GM19395 (cell line): Measurements from ENCODE around the gene HNF1A.

Experiments
- ATAC-seq: cut with Tn5 transposase; IDR thresholded peaks from one replicate; pipeline ENCODE4 v1.9.1; 2021; ENCODE audit warnings: mild to moderate bottlenecking, moderate library complexity; ENCODE audit not compliant: unreplicated experiment

Gene HNF1A

DNA sequence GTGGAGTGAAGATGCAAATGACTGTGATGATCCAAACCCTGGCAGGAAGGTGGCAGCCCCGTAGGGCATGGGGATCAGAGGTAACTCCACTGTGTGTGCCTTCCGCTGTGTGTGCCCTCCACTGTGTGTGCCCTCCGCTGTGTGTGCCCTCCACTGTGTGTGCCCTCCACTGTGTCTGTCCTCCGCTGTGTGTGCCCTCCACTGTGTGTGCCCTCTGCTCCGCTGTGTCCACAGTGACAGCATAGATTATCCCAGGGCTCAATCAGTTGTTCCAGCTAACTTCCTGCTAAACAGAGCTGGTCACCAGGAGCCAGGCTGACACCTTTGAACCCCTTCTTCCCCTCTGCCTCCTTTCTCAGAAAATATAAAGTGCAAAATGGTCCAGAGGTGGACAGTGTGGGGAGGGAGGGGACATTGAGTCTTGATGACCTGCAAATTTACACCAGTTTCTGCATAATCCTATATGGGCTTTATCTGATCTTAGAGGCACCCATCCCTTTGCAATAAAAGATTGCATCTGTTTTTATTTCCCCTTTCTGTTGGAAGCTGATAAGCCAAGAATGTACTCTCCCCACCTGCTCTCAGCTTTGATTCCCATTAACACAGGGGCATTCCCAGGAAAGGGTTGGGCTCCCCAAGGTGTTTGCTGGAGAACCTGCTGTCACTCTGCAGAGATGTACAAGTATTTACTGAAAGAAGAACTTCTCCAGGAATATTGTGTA, 21.6 kb upstream of the HNF1A start:
- ATAC-seq, result no peak

DNA sequence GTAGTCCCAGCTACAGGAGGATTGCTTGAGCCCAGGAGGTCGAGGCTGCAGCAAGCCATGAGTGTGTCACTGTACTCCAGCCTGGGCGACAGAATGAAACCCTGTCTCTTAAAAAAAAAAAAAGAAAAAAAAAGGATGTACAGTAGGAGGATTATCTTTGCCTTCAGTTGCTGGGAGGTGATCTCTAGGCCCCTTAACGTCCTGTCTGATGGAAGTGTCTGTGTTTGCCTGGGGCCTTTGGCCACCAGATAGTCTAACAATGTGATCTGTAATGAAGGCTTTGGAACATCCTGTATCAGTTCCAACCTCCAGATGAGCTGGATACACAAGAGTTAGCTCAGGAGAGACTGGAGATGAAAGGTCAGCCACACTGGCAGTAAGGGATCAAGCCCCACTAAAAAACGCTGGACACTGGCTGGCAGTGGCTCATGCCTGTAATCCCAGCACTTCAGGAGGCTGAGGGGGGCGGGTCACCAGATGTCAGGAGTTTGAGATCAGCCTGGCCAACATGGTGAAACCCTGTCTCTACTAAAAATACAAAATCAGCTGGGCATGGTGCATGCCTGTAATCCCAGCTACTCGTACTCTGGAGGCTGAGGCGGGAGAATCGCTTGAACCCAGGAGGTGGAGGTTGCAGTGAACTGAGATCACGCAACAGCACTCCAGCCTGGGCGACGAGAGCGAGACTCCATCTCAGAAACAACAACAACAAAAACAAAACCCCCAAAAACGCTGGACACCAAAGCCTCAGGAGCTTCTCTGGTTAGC, 19.0 kb upstream of the HNF1A start:
- ATAC-seq, result no peak

DNA sequence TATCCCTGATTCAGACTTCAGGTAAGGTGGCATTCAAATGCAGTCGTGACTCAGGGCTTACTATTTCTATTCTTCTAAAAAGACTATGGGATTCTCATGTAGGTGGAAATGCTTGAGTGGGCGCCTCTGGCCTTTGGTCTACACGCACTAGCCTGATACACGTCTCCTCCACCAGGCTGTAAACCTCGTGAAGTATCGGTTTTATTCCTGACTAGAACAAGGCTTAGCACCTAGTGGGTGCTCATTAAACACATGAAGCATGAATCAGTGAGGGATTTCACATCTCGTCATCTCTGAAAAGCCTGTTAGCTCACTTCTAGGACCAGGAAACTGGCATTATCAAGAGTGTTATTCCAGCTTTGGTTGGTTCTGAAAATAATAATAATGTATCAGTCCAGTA, 17.7 kb upstream of the HNF1A start:
- ATAC-seq, result peak; percentile 62

DNA sequence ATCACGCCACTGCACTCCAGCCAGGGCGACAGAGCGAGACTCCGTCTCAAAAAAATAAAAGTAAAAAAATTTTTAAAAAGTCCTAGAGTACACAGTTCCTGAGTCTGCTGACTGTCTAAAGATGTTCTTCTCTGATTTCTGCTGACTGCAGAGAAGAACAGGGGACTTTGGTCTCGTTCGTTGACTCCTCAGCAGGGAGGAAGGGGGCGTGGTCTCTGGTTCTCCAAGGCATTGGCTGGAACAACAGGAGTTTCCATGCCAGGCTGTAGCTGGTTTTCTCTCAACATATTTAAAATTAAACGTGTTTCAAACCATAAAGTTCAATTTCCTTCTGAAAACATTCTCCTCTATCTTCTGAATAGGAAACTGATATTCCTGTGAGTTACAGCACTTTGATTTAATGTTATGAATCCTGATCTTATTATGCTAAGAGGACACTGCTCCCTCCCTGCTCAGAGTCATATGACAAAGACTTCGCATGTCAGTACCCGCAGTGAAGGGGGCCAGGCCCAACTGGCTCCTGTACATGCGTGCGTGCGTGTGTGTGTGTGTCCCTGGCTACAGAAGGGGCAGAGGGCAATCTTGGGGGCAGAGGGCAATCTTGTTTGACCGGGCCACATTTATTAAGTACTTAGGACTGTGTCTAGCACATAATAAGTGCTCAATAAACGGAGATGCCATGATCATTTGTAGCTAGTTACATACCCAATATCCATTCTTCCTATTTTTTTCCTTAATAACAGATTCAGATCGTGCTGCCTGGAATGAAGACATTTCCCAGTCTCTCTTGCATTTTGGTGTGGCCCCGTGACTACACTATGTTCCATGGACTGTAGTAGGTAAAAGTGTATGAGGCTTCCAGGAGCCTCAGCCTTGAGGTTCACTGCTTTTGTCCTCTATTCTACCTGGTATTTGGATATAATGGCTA, 16.5 kb upstream of the HNF1A start:
- no peak for ATAC-seq

DNA sequence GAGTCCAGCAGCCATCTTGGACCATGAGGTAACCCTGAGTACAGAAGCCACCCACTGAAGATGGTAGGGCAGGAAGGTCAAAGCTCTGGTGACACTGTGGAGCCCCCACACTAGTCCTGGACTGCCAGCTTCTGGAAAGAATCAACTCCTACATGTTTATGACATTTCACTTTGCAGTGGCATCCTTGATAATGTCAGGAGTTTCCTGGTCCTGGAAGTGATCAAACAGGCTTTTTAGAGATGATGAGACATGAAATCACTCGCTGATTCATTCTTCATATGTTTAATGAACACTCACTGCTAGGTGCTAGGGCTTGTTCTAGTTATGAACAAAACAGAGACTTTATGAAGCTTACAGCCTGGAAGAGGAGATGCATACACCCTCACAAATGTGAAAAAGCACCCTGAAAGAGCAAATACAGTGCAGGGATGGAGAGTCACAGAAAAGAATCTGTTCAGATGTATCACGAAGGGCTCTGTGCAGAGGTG, 15.8 kb upstream of the HNF1A start:
- no peak for ATAC-seq

DNA sequence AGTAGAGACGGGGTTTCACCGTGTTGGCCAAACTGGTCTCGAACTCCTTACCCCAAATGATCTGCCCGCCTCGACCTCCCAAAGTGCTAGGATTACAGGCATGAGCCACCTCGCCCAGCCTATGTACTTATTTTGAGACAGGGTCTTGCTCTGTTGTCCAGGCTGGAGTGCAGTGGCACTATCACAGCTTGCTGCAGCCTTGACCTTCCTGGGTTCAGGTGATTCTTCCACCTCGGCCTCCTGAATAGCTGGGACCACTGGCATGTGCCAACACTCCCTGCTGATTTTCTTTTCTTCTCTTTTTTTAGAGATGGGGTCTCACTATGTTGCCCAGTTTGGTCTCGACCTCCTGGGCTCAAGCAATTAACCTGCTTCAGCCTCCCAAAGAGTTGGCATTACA, 14.0 kb upstream of the HNF1A start:
- ATAC-seq, result no peak

DNA sequence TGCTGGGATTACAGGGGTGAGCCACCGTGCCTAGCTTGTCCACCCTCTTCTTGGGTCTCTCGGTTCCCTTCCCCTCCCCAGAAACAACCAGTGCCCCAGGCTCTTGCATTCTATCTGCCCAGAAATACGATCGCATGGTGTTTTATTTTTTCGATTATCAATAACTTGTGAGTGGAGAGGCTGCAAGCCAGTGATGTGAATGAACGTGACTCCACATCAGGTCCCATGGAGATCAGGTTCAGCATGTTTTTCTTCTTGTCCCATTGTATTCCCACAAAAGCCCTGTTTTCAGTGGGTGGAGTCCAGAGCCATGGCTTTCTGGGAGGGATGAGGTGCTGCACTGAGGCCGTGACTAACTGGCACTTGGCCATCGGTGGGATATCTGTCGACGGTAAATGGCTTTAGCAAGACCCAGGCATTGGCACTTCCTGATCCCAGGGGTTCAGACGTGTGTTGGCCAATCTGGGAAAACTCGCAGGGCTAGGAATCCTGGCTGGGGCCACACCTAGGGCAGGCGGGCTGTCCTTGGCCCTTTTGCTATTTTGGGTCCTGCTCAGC, 12.7 kb upstream of the HNF1A start:
- ATAC-seq, result no peak

DNA sequence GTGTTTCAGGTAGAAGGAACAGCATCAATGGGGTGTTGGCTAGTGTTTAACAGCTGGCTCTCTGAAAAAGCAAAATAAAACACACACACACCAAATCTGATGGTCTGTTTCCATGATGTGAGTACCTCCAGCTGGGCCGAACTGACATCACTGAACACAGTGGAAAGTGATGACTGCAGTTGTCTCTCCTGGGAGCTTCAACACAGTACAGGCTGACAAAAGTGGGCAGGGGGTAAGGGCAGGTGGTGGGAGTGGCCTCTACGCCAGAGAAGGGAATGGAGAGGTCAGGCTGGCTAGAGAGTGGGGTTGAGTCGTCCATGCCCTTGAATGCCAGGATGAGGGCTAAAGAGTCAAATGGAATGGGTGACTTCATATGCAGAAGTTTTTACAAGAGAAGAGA, 8.0 kb upstream of the HNF1A start:
- ATAC-seq, result no peak

DNA sequence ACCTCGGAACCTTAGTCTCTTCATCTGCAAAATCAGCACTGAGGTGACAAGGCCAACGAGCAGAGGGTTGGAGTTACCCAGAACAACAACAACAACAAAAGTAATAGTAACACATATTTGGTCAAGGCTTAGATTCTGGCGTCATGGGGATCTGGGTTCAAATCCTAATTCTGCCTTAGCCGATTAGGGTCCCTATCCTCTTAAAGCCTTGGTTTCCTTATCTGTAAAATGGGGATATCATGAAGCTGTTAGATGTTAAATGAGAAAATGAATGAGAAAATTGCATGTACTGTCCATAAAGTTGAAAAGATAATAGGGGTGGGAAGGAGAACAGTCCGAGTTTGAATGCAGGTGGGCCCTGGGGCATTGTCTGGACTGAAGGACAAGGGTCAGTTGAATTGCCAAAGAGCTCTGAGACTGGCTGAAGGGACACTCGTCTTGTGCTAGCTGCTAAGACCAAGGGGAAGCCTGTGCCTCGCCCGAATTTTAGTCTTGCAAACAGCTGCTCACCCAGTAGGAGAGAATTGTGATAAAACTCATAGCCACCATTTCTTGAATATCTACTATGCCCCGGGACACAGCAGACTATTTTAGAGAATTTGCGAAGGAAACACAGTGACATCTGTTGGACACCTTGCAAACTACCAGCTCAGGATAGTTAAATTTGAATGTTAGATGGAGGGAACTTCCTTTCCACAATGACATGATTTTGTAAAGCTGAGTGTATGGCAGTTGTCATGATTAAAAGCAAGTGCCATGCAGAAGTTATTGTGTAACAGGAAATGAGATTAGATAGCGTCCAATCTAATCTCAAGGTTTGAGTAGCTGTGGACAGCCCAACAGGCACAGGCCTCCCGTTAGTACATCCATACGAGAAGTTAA, 6.8 kb upstream of the HNF1A start:
- no peak for ATAC-seq

DNA sequence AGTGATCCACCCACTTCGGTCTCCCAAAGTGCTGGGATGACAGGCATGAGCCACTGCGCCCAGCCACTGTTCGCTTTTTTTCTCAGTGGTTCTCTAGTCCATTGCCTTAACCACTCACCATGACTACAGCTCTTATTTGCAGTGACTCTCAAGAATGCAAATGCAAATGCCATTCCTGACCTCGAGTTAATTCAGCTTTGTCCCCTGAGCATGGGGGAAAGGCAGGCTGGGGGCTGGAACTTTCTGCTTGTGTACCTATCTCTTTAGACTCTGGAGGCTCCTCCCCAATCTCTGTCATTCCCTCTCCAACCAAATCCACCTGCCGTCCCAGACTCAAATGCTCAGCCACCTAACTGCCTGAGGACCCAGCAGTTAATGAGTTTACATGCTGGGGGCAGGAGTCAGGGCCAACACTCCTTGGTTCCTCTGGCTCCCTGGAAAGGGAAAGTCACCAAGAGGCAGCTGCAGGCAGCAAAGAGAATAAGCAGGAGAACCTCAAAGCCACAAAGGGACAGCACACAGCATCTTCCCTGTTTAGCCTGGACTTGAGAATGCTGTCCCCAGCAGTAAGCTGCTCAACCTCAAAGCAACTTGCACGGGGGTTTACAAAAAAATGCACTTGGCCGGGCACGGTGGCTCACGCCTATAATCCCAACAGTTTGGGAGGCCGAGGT, 5.3 kb upstream of the HNF1A start:
- ATAC-seq, result no peak

DNA sequence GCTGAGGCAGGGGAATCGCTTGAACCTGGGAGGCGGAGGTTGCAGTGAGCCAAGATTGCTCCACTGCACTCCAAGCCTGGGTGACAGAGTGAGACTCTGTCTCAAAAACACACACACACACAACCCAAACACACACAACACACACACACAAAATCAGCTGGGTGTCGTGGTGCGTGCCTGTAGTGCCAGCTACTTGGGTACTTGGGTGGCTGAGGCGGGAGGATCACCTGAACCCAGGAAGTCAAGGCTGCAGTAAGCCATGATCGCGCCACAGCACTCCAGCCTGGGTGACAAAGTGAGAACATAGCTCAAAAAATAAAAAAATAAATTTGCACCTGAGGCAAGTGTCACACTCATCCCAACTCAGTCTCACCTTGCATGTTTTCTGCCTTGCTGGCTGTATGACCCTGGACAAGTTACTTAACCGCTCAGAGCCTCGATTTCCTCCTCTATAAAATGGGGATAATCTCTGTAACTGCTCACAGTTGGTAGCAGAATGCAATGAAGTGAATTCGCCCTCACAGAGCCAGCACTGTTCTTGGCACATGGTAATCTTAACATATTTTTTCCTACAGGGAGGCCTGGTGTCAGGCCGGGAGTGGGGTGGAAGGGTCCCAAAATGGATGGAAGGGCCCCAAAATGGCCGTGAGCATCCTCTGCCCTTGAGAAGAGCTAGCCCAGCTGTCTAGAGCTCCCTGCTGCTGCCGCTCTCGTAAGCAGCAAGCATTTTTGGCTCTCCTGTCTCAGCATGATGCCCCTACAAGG, 630 bp upstream of the HNF1A start:
- ATAC-seq, result no peak

DNA sequence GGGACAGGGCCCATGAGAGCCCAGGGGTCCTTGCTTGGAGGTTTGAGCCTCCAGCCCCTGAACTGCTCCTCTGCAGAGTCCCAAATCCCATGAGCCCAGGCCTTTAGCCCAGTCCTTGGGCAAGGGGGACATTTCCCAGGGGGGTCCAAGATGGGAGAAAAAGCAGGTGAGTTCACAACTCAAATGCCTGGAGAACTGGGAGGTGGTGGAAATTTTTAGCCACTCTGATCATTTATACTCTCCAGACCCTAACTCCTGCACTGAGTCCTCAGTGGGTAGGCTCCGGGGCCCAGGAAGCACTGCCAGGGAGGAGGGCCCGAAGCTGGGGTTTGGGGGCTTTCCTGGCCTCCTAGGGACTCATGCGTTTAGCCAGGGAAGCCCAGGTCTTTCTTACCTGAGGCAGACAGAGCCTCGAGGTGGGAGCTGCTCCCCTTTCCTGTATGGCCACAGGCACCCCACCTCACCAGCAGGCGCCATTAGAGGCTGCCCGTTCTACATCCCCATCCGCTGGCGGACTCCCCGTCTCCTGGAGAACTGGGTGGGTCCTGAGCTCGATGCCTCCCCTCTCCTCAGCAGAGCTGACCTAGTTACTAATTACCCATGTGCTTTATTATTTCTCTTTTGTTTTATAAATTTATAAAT, 998 bp downstream of the HNF1A start:
- no peak for ATAC-seq

DNA sequence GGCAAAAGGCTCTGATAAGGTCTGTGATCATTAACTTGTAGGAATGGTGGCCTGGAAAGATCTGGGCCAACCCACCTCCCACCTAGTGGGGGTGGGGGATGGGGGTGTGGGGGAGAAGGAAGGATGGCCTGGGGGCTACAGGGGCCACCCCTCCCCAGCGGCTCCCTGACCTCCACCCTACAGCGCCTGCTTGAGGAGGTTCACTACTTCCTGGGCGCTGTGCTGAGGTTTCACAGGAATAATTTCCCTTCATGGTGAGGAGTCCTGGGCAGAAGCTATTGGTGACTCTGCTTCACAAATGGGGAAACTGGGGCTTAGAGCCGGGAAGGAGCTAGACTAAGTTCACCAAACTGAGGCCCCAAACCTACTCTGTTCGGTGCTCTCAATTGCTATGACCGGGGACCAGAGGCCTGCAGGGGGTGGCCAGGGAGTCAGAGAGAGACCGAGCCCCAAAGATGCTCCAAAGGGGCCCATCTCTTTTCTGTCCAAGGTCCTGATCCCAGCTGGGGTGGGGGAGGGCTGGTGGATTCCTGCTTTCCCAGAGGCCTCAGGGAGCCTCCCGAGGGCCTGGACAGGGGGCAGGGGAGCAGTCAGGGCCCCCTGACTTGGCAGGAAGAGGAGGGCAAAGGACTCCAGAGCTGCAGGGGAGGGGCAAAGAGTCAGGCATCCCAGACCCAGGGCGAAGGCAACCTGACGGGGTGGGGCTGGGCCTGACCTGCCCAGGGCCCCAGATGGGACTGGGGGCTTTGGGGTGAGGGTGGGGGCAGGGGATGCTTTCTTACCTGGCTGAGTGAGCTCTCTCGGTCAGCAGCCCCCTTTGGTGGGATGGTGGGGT, 1.7 kb downstream of the HNF1A start:
- no peak for ATAC-seq

DNA sequence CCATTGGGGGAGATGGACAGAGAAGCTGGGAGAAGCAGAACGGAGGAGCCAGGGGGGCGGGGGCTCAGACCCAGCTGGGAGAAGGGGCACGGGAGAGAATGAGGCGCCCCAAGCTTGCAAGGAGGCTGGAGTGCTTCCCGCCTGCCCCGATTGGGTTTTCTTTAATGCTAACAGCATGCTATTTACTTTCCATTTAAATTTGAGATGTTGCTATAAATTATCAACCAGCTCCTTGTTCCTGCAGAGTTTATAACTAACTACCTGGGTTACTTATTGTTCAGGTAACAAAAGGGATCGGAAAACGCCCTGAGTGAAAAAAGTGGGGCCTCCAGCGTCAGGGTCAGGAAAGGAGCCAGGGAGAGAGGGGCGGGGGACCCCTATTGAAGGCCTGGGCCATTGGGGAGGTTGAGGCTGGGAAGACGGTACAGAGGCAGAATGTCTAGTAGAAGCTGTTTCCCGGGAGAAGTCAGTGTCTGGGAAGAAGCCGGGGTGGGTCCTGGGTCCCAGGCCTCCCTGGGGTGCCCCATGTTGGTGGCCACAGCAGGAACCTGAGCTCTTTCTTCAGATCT, 2.5 kb downstream of the HNF1A start:
- ATAC-seq, result no peak

DNA sequence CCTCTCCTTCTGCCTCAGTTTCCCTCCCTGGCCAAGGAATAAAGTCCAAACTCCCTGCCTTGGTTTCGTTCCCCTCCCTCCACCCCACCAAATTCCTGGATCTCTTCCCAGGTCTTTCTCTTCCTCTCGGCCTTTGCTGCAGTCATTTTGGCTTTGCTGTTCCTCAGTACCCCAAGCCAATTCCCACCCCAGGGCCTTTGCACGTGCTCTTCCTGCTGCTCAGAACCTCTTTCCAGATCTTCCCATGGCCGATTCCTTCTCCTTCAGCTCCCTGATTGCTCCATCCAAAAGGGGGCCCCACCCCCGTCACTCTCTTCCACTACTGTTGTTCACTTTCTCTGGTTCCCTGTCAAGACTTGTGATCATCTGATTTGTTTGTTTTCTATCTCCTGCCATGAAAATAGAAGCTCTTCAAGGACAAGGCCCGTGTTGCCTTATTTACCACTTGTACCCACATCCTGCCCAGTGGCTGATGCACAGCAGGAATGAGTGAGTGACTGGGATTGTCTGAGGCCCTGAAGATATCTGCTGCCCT, 3.1 kb downstream of the HNF1A start:
- no peak for ATAC-seq

DNA sequence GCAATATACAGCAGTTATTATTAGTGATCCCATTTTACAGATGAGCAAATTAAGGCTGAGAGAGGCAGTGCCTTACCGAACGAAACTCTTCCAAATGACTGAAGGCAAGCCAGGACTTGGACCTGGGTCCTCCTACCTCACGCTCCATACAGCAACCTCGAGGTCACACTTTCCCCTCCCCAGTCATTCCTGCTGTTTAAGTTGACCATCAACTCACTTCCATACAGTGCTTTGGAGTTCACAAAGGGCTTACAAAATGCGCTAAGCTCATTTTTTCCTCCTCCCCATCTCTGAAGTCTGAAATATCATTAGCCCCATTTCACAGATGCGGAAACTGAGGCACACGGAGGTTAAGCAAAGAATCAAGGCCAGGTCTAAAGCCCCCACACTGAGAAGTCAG, 4.3 kb downstream of the HNF1A start:
- no peak for ATAC-seq

DNA sequence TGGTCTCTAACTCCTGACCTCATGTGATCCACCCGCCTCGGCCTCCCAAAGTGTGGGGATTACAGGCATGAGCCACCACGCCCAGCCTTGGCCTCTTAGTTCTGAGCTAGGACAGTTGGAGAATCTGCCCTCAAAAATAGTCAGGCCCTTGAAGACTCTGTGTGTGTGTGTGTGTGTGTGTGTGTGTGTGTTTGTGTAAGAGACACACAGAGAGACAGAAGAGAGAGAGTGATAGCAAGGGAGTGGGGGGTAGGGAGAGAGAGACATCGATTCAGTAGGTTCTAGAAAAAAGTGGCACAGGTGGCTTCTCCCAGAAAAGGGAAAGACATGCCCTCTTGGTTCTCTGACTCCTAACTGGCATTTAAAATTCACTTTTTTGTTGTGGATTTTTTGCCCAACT, 5.4 kb downstream of the HNF1A start:
- no peak for ATAC-seq
